GM18868 (cell line): Measurements from ENCODE around the gene PRKCZ.
"Not testable (repeated sequence)": the region's sequence is repeated elsewhere in the genome, so short reads cannot be mapped to it uniquely, and the experiment has no call there.

ENCODE experiments used
- ATAC-seq: cut with Tn5 transposase; IDR thresholded peaks from one replicate; pipeline ENCODE4 v1.9.1; 2021; ENCODE audit warnings: mild to moderate bottlenecking, moderate library complexity; ENCODE audit not compliant: unreplicated experiment

PRKCZ gene

GRCh38 chr1:2133039-2133878 lies 83.0 kb downstream of the PRKCZ start:
- peak; percentile 63 for ATAC-seq

DNA sequence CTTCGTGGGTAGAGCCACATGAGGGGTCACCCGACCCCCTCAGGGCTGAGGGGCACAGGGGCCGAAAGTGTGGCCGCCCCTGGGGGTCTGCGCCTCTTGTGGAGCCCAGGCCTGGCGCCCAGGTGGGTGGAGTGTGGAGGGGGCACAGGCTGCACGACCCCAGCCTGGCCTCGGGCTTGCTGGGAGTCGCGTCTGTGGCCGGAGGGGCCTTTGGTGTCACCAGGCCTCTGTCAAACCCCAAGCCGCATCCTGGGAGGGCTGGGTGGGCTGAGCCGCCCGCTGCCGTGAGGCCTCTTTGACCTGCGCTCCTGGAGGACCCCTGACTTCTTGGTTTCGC lies 83.6 kb downstream of the PRKCZ start:
- no peak for ATAC-seq

- no peak for ATAC-seq
Observed at GRCh38 chr1:2134266-2134620, 84.0 kb downstream of the PRKCZ start.

GRCh38 chr1:2134621-2135307 lies 84.6 kb downstream of the PRKCZ start:
- ATAC-seq = no peak

- ATAC-seq = no peak
Observed at GRCh38 chr1:2135441-2135841, 85.2 kb downstream of the PRKCZ start.

GRCh38 chr1:2135941-2136340 lies 85.7 kb downstream of the PRKCZ start:
- no peak for ATAC-seq

DNA sequence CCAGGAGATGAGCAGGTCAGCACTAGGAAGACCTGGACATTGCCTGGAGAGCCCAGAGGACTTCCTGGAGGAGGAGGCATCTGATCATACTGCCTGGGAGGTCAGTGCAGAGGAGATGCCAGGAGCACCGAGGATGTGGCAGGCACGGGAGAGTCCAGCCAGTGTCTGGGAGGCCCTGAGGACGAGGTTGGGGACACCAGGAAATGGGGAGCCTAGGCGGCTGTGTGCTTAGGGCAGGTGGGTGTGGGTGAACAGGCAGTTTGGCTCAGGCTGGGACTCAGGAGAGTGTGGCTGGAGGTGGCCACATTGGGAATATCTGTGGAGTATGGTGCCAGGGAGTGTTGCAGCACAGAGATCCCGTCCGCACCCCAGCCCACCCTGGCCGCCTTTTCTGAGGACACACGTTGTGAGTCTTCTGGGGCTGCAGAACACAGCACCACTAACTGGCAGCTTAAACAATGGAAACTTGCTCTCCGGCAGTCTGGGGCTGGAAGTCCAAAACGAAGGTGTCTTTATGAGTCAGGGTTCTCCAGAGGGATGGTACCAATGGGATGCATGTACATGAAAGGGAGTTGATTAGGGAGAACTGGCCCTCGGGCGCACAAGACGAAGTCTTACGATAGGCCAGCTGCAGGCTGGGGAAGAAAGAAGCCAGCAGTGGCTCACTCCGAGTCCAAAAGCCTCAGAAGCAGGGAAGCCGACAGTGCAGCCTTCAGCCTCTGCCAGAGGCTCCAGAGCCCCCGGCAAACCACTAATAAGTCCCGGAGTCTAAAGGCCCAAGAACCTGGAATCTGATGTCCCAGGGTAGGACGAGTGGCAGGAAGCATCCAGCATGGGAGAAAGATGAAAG lies 86.4 kb downstream of the PRKCZ start:
- ATAC-seq = no peak

- no peak for ATAC-seq
Observed at GRCh38 chr1:2137257-2138121, 87.3 kb downstream of the PRKCZ start.

DNA sequence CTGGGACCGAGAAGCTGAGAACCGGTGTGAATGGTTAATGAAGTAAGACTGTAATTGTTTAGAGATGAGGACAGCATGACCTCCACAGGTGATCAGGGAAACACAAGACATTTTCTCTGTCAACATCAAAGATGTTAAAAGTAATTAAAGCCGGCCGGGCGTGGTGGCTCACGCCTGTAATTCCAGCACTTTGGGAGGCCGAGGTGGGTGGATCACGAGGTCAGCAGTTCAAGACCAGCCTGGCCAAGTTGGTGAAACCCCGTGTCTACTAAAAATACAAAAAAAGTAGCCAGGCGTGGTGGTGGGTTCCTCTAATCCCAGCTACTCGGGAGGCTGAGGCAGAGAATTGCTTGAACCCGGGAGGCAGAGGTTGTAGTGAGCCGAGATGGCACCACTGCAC lies 88.9 kb downstream of the PRKCZ start:
- ATAC-seq = not testable (repeated sequence)

DNA sequence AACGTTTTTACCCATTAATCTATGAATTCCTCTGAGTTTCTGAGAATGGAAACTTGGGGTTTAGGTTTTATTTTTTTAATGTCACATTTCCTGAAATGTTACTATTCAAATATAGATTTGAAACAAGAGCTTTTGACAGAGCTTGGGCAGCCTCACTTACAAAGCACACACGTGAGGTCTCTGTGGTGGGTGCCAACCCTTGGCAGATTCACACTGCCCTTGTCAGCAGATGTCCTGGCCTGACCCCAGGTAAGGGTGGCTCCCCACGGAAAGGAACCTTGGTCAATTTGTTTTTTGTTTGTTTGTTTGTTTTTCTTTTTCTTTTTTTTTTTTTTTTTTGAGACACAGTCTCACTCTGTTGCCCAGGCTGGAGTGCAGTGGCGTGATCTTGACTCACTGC lies 90.8 kb downstream of the PRKCZ start:
- ATAC-seq = no peak

- ATAC-seq = no peak
Observed at GRCh38 chr1:2143814-2144500, 93.7 kb downstream of the PRKCZ start.

DNA sequence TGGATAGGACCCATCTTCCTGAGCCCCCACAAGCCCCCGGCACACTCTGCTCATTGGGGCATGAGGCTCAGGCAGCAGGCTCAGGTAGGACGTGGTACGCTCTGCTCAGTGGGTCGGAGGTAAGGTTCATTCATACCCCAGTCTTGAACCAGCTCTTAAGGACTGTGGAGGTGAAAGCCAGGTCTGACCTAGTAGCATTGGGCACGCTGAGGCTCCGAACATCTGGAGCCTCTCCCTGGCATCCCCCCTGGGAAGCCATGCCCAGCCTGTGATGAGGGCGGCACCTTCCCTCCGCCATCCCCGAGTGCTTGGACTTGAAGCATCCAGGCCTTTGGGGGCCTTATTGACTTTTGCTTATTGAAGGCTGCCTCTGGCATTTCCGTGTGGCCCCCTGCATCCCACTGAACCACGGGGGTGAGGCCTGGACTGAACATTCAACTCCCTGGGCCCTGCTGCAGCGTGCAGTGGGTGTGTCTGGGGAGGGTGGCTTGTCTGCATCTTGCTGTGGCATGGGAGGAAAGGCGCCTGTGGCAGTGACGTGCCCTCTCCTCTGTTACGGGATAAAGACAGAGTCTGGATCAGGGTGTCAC lies 94.4 kb downstream of the PRKCZ start:
- ATAC-seq = no peak

GRCh38 chr1:2145946-2146835 lies 96.0 kb downstream of the PRKCZ start:
- ATAC-seq = no peak

- ATAC-seq = no peak
Observed at GRCh38 chr1:2146836-2147517, 96.8 kb downstream of the PRKCZ start.

GRCh38 chr1:2147869-2148268 lies 97.7 kb downstream of the PRKCZ start:
- not testable (repeated sequence) for ATAC-seq

- no peak for ATAC-seq
Observed at GRCh38 chr1:2148691-2149090, 98.5 kb downstream of the PRKCZ start.

DNA sequence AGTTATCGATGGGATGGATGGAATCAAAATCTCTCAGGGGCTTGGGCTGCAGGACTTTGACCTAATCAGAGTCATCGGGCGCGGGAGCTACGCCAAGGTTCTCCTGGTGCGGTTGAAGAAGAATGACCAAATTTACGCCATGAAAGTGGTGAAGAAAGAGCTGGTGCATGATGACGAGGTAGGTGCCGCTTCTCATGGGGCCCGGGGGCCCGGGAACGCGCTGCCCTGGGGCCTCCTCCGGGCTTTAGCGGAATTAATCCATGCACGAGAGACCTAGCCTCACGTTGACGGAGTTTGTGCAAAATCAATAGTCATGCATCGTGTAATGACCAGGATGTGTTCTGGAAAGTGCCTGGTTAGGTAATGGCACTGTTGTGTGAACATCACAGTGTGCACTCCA lies 100.6 kb downstream of the PRKCZ start:
- ATAC-seq = no peak

DNA sequence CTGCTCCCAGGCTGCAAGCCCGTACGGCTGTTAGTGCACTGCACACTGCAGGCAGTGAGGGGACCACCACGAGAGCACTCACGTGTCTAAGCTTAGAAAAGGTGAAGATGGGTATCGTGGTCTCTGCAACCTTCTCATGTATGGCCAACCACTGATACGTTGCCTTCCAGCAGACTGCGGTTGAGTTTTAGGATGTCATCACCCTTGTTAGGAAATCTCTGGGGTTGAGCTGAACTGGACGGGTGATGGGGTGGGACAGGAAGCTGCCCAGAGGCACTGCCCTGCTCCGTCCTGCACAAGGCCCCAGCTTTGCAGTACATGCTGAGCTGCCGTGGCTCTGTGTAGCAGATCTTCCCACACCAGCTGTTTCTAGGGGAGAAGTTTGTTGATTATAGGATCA lies 101.0 kb downstream of the PRKCZ start:
- no peak for ATAC-seq
